ENCODE measurements around the gene ST6GALNAC4. TPM values are rescaled to one million over a fixed set of nuclear protein-coding genes. Genes with fewer than 3 reads are reported as not detected.

ST6GALNAC4 gene
- total and polyA plus RNA-seq, 9 of the 15 experiments (the other 6 are each of a cell fraction or from before 2014, with no cell fraction given) = 2.6 to 43.1 (median 15.4) TPM

DNA sequence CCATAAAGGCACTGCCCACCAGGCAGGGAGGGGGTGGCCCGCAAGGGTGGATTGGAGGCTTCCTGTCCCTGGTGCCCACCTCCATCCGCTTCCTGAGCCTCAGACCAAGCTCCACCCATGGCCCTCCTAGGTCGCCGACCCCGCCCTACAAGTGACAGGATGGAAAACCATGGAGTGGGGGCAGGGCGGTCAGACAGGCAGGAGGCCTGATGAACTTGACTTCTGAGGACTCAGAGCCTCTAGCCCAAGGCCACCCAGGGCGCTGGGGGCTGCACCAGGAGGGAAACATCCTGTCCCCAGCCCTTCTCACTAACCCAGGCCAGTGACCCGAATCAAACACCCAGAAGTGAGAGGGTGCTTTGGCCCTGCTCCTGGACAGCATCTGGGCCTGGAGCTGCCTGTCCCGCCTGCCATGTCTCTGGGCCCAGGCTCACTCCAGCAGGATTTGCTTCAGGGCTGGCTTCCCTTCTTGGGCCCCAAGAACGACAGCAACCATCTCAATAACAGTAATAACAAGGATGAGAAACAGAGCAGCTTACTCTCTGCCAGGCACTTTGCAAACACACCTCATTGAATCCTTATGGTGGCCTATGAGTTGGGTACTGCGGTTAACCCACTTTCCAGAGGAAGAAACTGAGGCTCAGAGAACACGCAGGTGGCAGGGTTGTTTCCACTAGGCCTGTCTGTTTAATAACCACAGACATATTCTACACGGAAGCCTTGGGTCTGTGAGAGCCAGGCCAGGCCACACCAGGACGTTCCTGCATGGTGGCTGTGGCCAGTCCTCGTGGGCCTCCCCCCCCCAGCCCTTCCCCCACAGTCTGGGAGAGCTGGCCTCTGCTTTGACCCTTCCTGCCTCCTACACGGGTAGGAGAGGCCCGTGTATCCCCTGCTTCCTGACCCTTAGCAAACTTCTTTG is 13.0 kb downstream of the ST6GALNAC4 start (continued):
- TF ChIP-seq, protein P1, sequence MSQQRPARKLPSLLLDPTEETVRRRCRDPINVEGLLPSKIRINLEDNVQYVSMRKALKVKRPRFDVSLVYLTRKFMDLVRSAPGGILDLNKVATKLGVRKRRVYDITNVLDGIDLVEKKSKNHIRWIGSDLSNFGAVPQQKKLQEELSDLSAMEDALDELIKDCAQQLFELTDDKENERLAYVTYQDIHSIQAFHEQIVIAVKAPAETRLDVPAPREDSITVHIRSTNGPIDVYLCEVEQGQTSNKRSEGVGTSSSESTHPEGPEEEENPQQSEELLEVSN (IDR thresholded peaks at IDR 0.05; ENCODE audit: borderline replicate concordance in 1 of 2, extremely low read depth in 1 of 2, insufficient read depth in 1 of 2, insufficient read length in 1 of 2, low read depth in 1 of 2, low read length in 1 of 2, poor library complexity in 1 of 2, severe bottlenecking in 1 of 2) = peak in 1 of 2 experiments; percentile 16
- TF ChIP-seq ZBTB7A (IDR thresholded peaks at IDR 0.05; ENCODE audit: borderline replicate concordance, control insufficient read depth, low read depth, low read length) (no peak; the same call in 1 of the 2 replicates), ZFX (CRISPR knock-in tag; IDR thresholded peaks at IDR 0.05) (peak; percentile 65), ZNF121 (CRISPR knock-in tag; conservative IDR thresholded peaks at IDR 0.05) (no peak), HMGXB4 (CRISPR knock-in tag; IDR thresholded peaks at IDR 0.05) (no peak), THRAP3 (IDR thresholded peaks at IDR 0.05; ENCODE audit: borderline replicate concordance) (no peak), NEUROD1 (IDR thresholded peaks at IDR 0.05; ENCODE audit: borderline replicate concordance, low read depth, low read length, partially characterized antibody) (peak; percentile 29), EHMT2 (IDR thresholded peaks at IDR 0.05) (no peak), ZNF436 (CRISPR knock-in tag; IDR thresholded peaks at IDR 0.05) (no peak), FOXP1 (CRISPR knock-in tag; IDR thresholded peaks at IDR 0.05) (peak; percentile 61; the same call in 1 of the 2 replicates), TSC22D4 (tag; IDR thresholded peaks at IDR 0.05) (no peak), TOE1 (IDR thresholded peaks at IDR 0.05; ENCODE audit: borderline replicate concordance) (0 out of 2 replicates have a peak, but pooled peaks have one; percentile 14), TOE1 (CRISPR knock-in tag; IDR thresholded peaks at IDR 0.05; ENCODE audit: borderline replicate concordance, low read depth) (no peak), SMAD4 (CRISPR knock-in tag; conservative IDR thresholded peaks at IDR 0.05) (peak; percentile 24; the same call in 1 of the 2 replicates), BRD9 (IDR thresholded peaks at IDR 0.05; ENCODE audit: low read depth, partially characterized antibody) (no peak), GABPB1 (CRISPR knock-in tag; IDR thresholded peaks at IDR 0.05) (no peak), ZNF184 (CRISPR knock-in tag; IDR thresholded peaks at IDR 0.05) (no peak)
- TF ChIP-seq, protein P2, sequence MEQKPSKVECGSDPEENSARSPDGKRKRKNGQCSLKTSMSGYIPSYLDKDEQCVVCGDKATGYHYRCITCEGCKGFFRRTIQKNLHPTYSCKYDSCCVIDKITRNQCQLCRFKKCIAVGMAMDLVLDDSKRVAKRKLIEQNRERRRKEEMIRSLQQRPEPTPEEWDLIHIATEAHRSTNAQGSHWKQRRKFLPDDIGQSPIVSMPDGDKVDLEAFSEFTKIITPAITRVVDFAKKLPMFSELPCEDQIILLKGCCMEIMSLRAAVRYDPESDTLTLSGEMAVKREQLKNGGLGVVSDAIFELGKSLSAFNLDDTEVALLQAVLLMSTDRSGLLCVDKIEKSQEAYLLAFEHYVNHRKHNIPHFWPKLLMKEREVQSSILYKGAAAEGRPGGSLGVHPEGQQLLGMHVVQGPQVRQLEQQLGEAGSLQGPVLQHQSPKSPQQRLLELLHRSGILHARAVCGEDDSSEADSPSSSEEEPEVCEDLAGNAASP (IDR thresholded peaks at IDR 0.05) = no peak
- TF ChIP-seq, protein P3, sequence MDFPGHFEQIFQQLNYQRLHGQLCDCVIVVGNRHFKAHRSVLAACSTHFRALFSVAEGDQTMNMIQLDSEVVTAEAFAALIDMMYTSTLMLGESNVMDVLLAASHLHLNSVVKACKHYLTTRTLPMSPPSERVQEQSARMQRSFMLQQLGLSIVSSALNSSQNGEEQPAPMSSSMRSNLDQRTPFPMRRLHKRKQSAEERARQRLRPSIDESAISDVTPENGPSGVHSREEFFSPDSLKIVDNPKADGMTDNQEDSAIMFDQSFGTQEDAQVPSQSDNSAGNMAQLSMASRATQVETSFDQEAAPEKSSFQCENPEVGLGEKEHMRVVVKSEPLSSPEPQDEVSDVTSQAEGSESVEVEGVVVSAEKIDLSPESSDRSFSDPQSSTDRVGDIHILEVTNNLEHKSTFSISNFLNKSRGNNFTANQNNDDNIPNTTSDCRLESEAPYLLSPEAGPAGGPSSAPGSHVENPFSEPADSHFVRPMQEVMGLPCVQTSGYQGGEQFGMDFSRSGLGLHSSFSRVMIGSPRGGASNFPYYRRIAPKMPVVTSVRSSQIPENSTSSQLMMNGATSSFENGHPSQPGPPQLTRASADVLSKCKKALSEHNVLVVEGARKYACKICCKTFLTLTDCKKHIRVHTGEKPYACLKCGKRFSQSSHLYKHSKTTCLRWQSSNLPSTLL (IDR thresholded peaks at IDR 0.05) = no peak
